ENCODE measurements around the gene NDUFC1. TPM values are rescaled to one million over a fixed set of nuclear protein-coding genes. Genes with fewer than 3 reads are reported as not detected.

Gene NDUFC1
- total RNA-seq, 1 experiment from 2014 or later: 56.5 TPM

- in situ Hi-C loops (cut with HindIII; ENCODE audit: low pct_unique_long_range_greater_than_20kb, low sequenced_read_pairs): no loop called here
- no peak for TF ChIP-seq CTCF (IDR thresholded peaks at IDR 0.05)
- TF ChIP-seq REST (IDR thresholded peaks at IDR 0.05; ENCODE audit: insufficient read depth in 1 of 2, low read depth in 2 of 2, low read length in 1 of 2): no peak
- TF ChIP-seq SIN3A (IDR thresholded peaks at IDR 0.05; ENCODE audit: borderline replicate concordance, insufficient read depth, low read depth, low read length): no peak
- no peak for TF ChIP-seq TCF7L2 (IDR thresholded peaks at IDR 0.05; ENCODE audit: low read depth, low read length)
- no peak for TF ChIP-seq POLR2AphosphoS5 (IDR thresholded peaks at IDR 0.05; ENCODE audit: low read depth, low read length)
- no peaks in the 10 kb centered on the region for H3K27me3 ChIP-seq (ENCODE audit: control insufficient read depth, insufficient read depth, low read length)
- no peak overlapping the region for H3K27ac ChIP-seq (ENCODE audit: low read length)
- no peak overlapping the region for H3K4me3 ChIP-seq (ENCODE audit: low read depth in 2 of 2, low read length in 2 of 2)
- H3K36me3 ChIP-seq (ENCODE audit: control insufficient read depth, insufficient read depth, low read length): no peaks in the 10 kb centered on the region
- no peaks in the 10 kb centered on the region for H3K4me1 ChIP-seq (ENCODE audit: control insufficient read depth, insufficient read depth, low read length)
- H3K9me3 ChIP-seq (ENCODE audit: control insufficient read depth, insufficient read depth, low read depth, low read length): peaks cover 3% of the 10 kb centered on the region; the same call in 1 of the 2 replicates
- CTCF ChIA-PET: no interaction called here
- ATAC-seq (no peak), DNase-seq (ENCODE audit: low read depth, low spot score) (no peak)
- POLR2A ChIA-PET: no interaction called here
- intact Hi-C loops (cut with micrococcal nuclease; ENCODE audit: unreplicated experiment): no loop called here
- no TSS peak for BruUV-seq (replicated peaks)
Measured at GRCh38 chr4:139241086-139241783, 61.0 kb downstream of the NDUFC1 start.

Other genes with a start within 250 kb of the NDUFC1 start
- 21.9 TPM for gene ELF2, start 125.3 kb downstream of the NDUFC1 start, total RNA-seq (2021; ENCODE audit: unreplicated experiment)
- gene MGARP, start 22.3 kb downstream of the NDUFC1 start, total RNA-seq (2021; ENCODE audit: unreplicated experiment): 2.3 TPM
- 55.0 TPM for gene NAA15, start 972 bp downstream of the NDUFC1 start, total RNA-seq (2021; ENCODE audit: unreplicated experiment)
- 4.5 TPM for gene RAB33B, start 151.6 kb upstream of the NDUFC1 start, total RNA-seq (2021; ENCODE audit: unreplicated experiment)

Data from Panc1 (cell line).